Muscle layer of colon (tissue), 2 donors: Measurements from ENCODE around the gene SLC38A10.

ENCODE experiments used
- H3K27ac ChIP-seq: one replicate; pipeline ENCODE4 v1.7.0; 2013; ENCODE audit warnings: low read depth, mild to moderate bottlenecking, low read length, moderate library complexity
- H3K27me3 ChIP-seq, 2 donors: one replicate each; pipeline ENCODE4 v1.7.0; 2013; ENCODE audit warnings: low read length in 2 of 2, mild to moderate bottlenecking in 2 of 2; ENCODE audit not compliant: insufficient read depth in 2 of 2, control insufficient read depth in 1 of 2
- H3K36me3 ChIP-seq: one replicate; pipeline ENCODE4 v1.7.0; 2013; ENCODE audit warnings: mild to moderate bottlenecking, low read length; ENCODE audit not compliant: insufficient read depth
- H3K4me1 ChIP-seq: one replicate; pipeline ENCODE4 v1.7.0; 2013; ENCODE audit warnings: mild to moderate bottlenecking, low read length; ENCODE audit not compliant: insufficient read depth
- H3K4me3 ChIP-seq, 2 donors: one replicate each; pipeline ENCODE4 v1.7.0; 2013; ENCODE audit warnings: low read length in 2 of 2, low read depth in 1 of 2, mild to moderate bottlenecking in 1 of 2, moderate library complexity in 1 of 2
- H3K9ac ChIP-seq: one replicate; pipeline ENCODE4 v1.7.0; 2013; ENCODE audit warnings: low read length
- H3K9me3 ChIP-seq: one replicate; pipeline ENCODE4 v1.7.0; 2013; ENCODE audit warnings: mild to moderate bottlenecking, low read length
- donor health status: abdominal sarcoma.
- donor health status: Adenocarcinoma of cecum.

SLC38A10 gene

GRCh38 chr17:81263371-81264181 is 31.5 kb downstream of the SLC38A10 start:
- no peaks in the 10 kb centered on the region for H3K9me3 ChIP-seq
- no peak overlapping the region for H3K9ac ChIP-seq
- H3K27ac ChIP-seq, result no peak overlapping the region
- no peak overlapping the region for H3K4me3 ChIP-seq
- no peaks in the 10 kb centered on the region for H3K27me3 ChIP-seq
- H3K36me3 ChIP-seq, result peaks cover 26% of the 10 kb centered on the region
- H3K4me1 ChIP-seq, result no peaks in the 10 kb centered on the region

- Histone ChIP-seq H3K9ac (no peak overlapping the region), H3K4me1 (no peaks in the 10 kb centered on the region), H3K27me3 (no peaks in the 10 kb centered on the region), H3K4me3 (no peak overlapping the region), H3K27ac (no peak overlapping the region), H3K36me3 (peaks cover 29% of the 10 kb centered on the region), H3K9me3 (no peaks in the 10 kb centered on the region)
Measured at GRCh38 chr17:81261582-81262336, 33.3 kb downstream of the SLC38A10 start.

GRCh38 chr17:81261096-81261495 is 34.0 kb downstream of the SLC38A10 start:
- Histone ChIP-seq H3K9me3 (no peaks in the 10 kb centered on the region), H3K9ac (no peak overlapping the region), H3K4me1 (no peaks in the 10 kb centered on the region), H3K27ac (no peak overlapping the region), H3K36me3 (peaks cover 29% of the 10 kb centered on the region), H3K4me3 (no peak overlapping the region), H3K27me3 (no peaks in the 10 kb centered on the region)

GRCh38 chr17:81260641-81261040 is 34.5 kb downstream of the SLC38A10 start:
- no peak overlapping the region for H3K27ac ChIP-seq
- no peak overlapping the region for H3K4me3 ChIP-seq
- no peaks in the 10 kb centered on the region for H3K27me3 ChIP-seq
- no peak overlapping the region for H3K9ac ChIP-seq
- H3K4me1 ChIP-seq, result peaks cover under 1% of the 10 kb centered on the region
- H3K9me3 ChIP-seq, result no peaks in the 10 kb centered on the region
- peaks cover 29% of the 10 kb centered on the region for H3K36me3 ChIP-seq

GRCh38 chr17:81260171-81260570 is 34.9 kb downstream of the SLC38A10 start:
- no peak overlapping the region for H3K27ac ChIP-seq
- H3K4me3 ChIP-seq, result no peak overlapping the region
- H3K36me3 ChIP-seq, result peaks cover 29% of the 10 kb centered on the region
- H3K4me1 ChIP-seq, result peaks cover 5% of the 10 kb centered on the region
- H3K27me3 ChIP-seq, result no peaks in the 10 kb centered on the region
- no peaks in the 10 kb centered on the region for H3K9me3 ChIP-seq
- no peak overlapping the region for H3K9ac ChIP-seq

- no peak overlapping the region for H3K9ac ChIP-seq
- peaks cover 26% of the 10 kb centered on the region for H3K36me3 ChIP-seq
Measured at GRCh38 chr17:81259058-81259605, 36.0 kb downstream of the SLC38A10 start.

GRCh38 chr17:81258292-81258691 is 36.8 kb downstream of the SLC38A10 start:
- H3K27ac ChIP-seq, result no peak overlapping the region
- no peaks in the 10 kb centered on the region for H3K27me3 ChIP-seq
- no peak overlapping the region for H3K4me3 ChIP-seq
- H3K9me3 ChIP-seq, result no peaks in the 10 kb centered on the region
- peaks cover 18% of the 10 kb centered on the region for H3K36me3 ChIP-seq
- peaks cover 12% of the 10 kb centered on the region for H3K4me1 ChIP-seq
- H3K9ac ChIP-seq, result no peak overlapping the region

More at GRCh38 chr17:81259058-81259605, 36.0 kb downstream of the SLC38A10 start:
- H3K4me1 ChIP-seq, result peaks cover 12% of the 10 kb centered on the region
- H3K4me3 ChIP-seq, result no peak overlapping the region
- no peak overlapping the region for H3K27ac ChIP-seq
- H3K27me3 ChIP-seq, result no peaks in the 10 kb centered on the region
- no peaks in the 10 kb centered on the region for H3K9me3 ChIP-seq

GRCh38 chr17:81257533-81257932 is 37.6 kb downstream of the SLC38A10 start:
- Histone ChIP-seq H3K4me1 (peaks cover 12% of the 10 kb centered on the region), H3K9ac (no peak overlapping the region), H3K27me3 (no peaks in the 10 kb centered on the region), H3K27ac (no peak overlapping the region), H3K9me3 (no peaks in the 10 kb centered on the region), H3K4me3 (no peak overlapping the region), H3K36me3 (peaks cover 21% of the 10 kb centered on the region)

- Histone ChIP-seq H3K9ac (no peak overlapping the region), H3K4me3 (no peak overlapping the region), H3K4me1 (peaks cover 12% of the 10 kb centered on the region), H3K27ac (no peak overlapping the region), H3K27me3 (no peaks in the 10 kb centered on the region), H3K36me3 (peaks cover 24% of the 10 kb centered on the region), H3K9me3 (no peaks in the 10 kb centered on the region)
Measured at GRCh38 chr17:81256616-81257015, 38.5 kb downstream of the SLC38A10 start.

- no peak overlapping the region for H3K9ac ChIP-seq
- H3K4me3 ChIP-seq, result peak overlapping the region in 1 of 2 donors; percentile 7
- peak overlapping the region; percentile 16 for H3K27ac ChIP-seq
- peaks cover 12% of the 10 kb centered on the region for H3K4me1 ChIP-seq
- H3K9me3 ChIP-seq, result no peaks in the 10 kb centered on the region
- peaks cover 28% of the 10 kb centered on the region for H3K36me3 ChIP-seq
- no peaks in the 10 kb centered on the region for H3K27me3 ChIP-seq
Measured at GRCh38 chr17:81254955-81255717, 40.0 kb downstream of the SLC38A10 start.
